Measurements from ENCODE around the gene CSNK1G3. TPM values are rescaled to one million over a fixed set of nuclear protein-coding genes. Genes with fewer than 3 reads are reported as not detected.

Gene CSNK1G3
- total RNA-seq, 1 donor from 2014 or later, result 27.6 TPM

DNA sequence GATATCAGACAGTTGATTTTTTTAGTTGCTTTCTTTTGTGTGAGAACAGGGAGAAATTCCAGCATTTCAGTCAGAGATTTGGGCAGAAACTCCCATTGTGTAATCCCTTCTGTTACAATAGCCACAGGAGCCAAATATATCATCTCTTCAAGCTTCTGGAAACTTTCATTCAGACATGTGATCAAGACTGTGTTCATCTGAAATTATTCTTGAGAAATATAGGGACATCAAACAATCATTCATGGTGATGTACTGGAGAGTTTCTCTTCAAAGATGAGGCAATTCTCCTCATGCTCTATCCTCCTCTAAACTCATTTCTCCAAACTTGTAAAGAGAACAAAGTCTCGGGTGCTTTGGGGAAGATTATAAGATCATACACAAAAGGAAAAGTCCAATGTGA, 35.2 kb upstream of the CSNK1G3 start:
- H3K4me1 ChIP-seq, result no peaks in the 10 kb centered on the region
- TF ChIP-seq, protein P1, sequence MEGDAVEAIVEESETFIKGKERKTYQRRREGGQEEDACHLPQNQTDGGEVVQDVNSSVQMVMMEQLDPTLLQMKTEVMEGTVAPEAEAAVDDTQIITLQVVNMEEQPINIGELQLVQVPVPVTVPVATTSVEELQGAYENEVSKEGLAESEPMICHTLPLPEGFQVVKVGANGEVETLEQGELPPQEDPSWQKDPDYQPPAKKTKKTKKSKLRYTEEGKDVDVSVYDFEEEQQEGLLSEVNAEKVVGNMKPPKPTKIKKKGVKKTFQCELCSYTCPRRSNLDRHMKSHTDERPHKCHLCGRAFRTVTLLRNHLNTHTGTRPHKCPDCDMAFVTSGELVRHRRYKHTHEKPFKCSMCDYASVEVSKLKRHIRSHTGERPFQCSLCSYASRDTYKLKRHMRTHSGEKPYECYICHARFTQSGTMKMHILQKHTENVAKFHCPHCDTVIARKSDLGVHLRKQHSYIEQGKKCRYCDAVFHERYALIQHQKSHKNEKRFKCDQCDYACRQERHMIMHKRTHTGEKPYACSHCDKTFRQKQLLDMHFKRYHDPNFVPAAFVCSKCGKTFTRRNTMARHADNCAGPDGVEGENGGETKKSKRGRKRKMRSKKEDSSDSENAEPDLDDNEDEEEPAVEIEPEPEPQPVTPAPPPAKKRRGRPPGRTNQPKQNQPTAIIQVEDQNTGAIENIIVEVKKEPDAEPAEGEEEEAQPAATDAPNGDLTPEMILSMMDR (IDR thresholded peaks at IDR 0.05; ENCODE audit: borderline replicate concordance), result no peak
- H3K27me3 ChIP-seq (ENCODE audit: low read depth), result no peaks in the 10 kb centered on the region
- DNase-seq, result no peak
- no peak overlapping the region for H3K27ac ChIP-seq (replicated peaks)
- H3K4me3 ChIP-seq, result no peak overlapping the region
- intact Hi-C loops (cut with micrococcal nuclease), result no loop called here
- H3K36me3 ChIP-seq, result no peaks in the 10 kb centered on the region
- H3K9me3 ChIP-seq (replicated peaks), result no peaks in the 10 kb centered on the region

DNA sequence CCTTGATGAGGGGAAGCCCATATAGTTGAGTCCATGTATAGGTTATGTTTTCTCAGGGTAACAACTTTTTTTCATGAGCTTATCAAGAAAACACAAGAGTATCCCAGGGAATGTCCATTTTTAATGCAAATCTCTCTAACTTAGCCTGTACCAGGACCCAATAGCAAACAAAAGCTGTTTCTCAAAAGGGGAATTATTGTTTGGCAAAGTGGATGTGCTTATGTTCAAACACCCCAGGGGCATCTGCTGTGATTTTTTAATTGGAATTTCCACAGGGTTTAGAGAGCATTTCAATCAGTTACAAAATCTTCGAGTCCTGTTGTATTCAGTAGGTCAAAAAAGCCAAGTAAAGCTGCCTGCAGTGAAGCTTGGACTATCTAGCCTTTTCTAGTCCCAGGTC, 33.4 kb upstream of the CSNK1G3 start:
- TF ChIP-seq, protein P1 (IDR thresholded peaks at IDR 0.05; ENCODE audit: borderline replicate concordance), result no peak
- DNase-seq, result no peak
- Histone ChIP-seq H3K4me1 (no peaks in the 10 kb centered on the region), H3K36me3 (no peaks in the 10 kb centered on the region), H3K9me3 (replicated peaks) (no peaks in the 10 kb centered on the region), H3K27me3 (ENCODE audit: low read depth) (no peaks in the 10 kb centered on the region), H3K4me3 (no peak overlapping the region), H3K27ac (replicated peaks) (no peak overlapping the region)
- intact Hi-C loops (cut with micrococcal nuclease), result no loop called here

DNA sequence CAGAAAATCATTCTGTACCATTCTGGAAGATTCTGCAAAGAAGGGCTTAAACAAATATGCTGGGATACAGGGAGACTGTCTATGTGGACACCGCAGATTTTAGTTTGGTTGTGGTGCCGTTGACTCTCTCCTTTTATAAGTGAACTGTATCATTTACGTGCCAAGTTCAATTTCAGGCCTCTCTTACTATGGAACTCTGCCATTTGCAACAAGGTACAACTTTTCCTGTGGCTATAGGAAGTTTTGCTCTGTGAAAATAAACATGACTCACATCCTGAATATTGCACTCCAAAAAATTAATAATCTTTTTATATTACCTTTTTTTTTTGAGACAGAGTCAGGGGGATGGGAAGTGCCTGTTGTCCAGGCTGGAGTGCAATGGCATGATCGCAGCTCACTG, 29.7 kb upstream of the CSNK1G3 start:
- H3K27ac ChIP-seq (replicated peaks), result no peak overlapping the region
- no peaks in the 10 kb centered on the region for H3K36me3 ChIP-seq
- no peaks in the 10 kb centered on the region for H3K9me3 ChIP-seq (replicated peaks)
- no peaks in the 10 kb centered on the region for H3K27me3 ChIP-seq (ENCODE audit: low read depth)
- no peak overlapping the region for H3K4me3 ChIP-seq
- DNase-seq, result no peak
- intact Hi-C loops (cut with micrococcal nuclease), result no loop called here
- no peaks in the 10 kb centered on the region for H3K4me1 ChIP-seq
- TF ChIP-seq, protein P1 (IDR thresholded peaks at IDR 0.05; ENCODE audit: borderline replicate concordance), result no peak

DNA sequence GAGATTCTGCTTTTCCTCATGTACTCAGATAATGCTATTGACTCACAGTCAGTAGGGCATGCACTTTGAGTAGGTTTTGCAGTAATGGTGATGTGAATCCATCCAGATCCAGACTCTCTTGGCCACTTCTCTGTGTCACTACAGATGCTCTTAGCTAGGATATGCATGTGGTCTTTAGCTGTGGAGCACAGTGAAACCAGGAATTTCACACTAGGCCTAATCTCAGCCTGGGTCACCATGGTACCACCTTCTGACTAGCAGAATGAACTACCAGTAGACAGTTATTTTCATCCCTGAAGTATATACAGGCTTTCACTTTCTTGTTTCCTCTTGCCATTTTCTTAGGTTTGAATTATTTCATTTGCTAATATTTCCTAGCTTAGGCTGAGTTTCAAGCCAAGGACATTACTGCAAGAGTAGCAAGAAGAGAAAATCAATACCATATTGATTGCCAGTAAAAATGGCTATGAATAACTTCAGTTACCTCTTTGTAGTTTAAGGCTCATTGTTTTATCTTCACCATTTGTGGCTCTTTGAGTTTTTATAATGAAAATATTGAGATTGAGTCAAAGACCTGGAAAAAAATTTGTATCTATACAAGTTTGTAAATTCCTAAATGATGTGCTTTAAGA, 28.4 kb upstream of the CSNK1G3 start:
- Histone ChIP-seq H3K4me1 (no peaks in the 10 kb centered on the region), H3K27me3 (ENCODE audit: low read depth) (no peaks in the 10 kb centered on the region), H3K4me3 (no peak overlapping the region), H3K36me3 (no peaks in the 10 kb centered on the region), H3K9me3 (replicated peaks) (no peaks in the 10 kb centered on the region), H3K27ac (replicated peaks) (no peak overlapping the region)
- DNase-seq, result no peak
- intact Hi-C loops (cut with micrococcal nuclease), result no loop called here
- TF ChIP-seq, protein P1 (IDR thresholded peaks at IDR 0.05; ENCODE audit: borderline replicate concordance), result no peak

DNA sequence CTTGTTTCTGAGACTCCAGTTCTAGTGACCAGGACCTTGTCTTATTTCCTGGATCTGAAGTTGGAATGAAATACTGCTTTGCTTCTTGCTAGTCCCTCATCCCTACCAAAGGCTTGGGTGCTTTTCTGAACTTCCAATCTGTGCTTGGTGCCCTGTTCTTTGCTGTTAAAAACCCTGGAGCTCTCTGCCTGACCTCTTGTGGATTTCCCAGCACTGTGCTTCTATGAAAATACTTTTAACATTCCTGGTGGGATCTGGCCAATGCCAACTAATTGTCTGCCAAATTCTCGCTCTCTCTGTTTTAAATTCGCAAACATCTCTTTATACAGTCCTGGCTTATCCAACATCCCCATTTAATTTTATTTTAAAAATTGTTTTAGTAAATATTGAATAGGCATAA, 26.7 kb upstream of the CSNK1G3 start:
- no peak overlapping the region for H3K27ac ChIP-seq (replicated peaks)
- intact Hi-C loops (cut with micrococcal nuclease), result no loop called here

More for the DNA sequence above, 26.7 kb upstream of the CSNK1G3 start:
- Histone ChIP-seq H3K4me3 (no peak overlapping the region), H3K27me3 (ENCODE audit: low read depth) (peaks cover 5% of the 10 kb centered on the region), H3K9me3 (replicated peaks) (no peaks in the 10 kb centered on the region), H3K4me1 (no peaks in the 10 kb centered on the region), H3K36me3 (no peaks in the 10 kb centered on the region)
- TF ChIP-seq, protein P1 (IDR thresholded peaks at IDR 0.05; ENCODE audit: borderline replicate concordance), result no peak
- DNase-seq, result no peak

Data from left ventricle myocardium inferior (tissue), 1 donor.